HG02981 (cell line): ENCODE measurements around the gene SPTBN5.
A peak's percentile ranks its signal among the peaks of the same experiment; 100 is the strongest.

Source experiments
- ATAC-seq: cut with Tn5 transposase; IDR thresholded peaks from one replicate; pipeline ENCODE4 v1.9.1; 2021; ENCODE audit warnings: mild to moderate bottlenecking, moderate library complexity; ENCODE audit not compliant: unreplicated experiment

SPTBN5 gene

GRCh38 chr15:41893422-41894250 is at the start of gene SPTBN5:
SPTBN5 (minus strand) TSS chr15:41894053; CDS start chr15:41893497, 556 bp downstream.
- ATAC-seq: no peak

GRCh38 chr15:41942886-41943285 is 49.0 kb upstream of the SPTBN5 start:
- no peak for ATAC-seq

- no peak for ATAC-seq
Measured at GRCh38 chr15:41941644-41942415, 48.0 kb upstream of the SPTBN5 start.

DNA sequence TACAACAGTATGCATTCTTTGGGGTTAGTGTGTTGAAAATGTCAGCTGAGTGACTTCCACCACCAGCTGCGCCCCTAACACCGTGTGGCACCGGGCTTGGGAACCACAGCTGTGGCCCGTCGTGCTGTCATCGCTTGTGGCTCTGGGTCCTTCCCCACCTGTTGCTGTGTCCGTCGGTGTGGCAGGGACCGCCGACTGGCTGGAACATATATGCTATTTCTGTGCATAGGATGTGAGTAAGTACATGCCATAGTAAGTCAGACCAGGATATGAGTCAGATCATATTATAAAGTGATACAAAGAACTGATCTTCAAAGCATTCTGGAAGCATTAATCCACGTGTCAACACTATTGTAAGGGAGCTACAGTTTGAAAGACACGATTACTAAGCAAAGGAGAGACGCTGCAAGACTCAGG is 46.6 kb upstream of the SPTBN5 start:
- no peak for ATAC-seq

- no peak for ATAC-seq
Measured at GRCh38 chr15:41939986-41940385, 46.1 kb upstream of the SPTBN5 start.

DNA sequence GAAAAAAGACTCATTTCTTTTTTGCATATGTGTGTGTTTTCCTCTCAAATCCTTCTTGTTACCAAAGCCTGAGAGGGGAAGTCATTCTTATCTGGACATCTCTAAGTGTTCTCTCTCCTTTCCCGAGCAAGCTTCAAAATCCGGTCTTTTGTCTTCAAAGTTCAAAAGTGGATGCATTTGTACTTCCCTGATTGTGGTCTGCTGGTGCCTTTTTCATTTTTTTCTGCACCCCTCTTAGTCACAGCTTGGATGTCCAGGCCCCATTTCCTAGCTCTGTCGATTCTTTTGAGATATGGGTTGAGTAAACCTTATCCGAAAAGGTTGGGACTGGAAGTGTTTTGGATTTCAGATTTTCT is 43.7 kb upstream of the SPTBN5 start:
- no peak for ATAC-seq

DNA sequence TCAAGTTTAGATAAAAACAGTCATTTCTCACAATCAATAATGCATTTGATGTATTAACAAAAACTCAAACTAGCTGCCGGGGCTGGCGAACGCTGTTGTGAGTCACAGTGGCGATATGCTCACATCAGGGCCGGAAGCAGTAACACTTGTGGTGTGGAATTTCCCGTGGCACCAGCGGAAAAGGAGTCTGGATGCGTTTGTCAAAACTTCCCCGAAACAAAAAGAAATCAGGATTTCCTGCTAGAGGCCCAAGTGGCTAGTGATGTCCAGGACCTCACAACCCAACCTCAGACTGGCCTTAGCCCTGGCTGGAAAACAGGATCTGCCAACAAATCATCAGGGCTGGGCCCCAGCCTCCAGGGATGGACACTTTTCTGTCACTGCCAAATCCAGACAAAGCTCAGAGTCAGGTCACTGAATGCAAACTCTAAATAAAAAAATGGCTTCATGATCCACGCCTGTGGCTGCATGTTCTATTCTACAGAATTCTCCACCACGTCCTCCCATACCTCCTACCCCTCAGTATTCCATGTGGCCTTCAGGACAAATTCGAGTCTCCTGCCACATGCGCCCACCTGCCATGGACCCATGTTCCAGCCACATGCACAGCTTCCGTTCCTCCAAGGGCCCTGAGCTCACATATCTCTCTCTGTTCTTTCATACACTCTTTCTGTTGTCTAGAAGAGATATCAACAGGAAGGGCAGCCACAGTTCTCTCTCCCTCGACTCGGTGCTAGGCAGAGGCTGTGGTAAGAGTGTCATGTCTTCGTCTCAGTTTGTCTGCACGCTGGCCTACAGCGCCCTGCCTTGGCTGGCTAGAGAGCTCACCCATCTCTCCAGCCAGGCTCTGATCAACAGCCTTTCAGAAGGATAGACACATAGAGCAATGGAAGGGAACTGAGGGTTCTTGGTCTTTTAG is 43.1 kb upstream of the SPTBN5 start:
- ATAC-seq: no peak

DNA sequence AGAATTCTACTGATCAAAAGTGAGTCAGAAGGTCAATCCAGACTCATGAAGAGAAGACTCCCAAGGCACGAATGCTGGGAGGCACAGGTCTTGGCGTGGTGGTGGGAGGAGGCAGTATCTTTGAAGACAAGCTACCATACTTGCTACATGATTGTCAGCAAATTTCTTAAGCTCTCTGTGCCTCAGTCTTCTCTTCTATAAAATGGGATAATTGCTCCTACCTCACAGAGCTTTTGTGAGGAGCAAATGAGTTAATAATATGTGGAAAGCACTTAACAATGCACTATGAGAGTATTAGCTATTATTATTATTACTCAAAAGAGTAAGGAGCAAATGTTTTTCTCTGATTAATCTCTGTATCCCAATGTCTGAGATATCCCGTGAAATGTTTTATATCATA is 42.3 kb upstream of the SPTBN5 start:
- ATAC-seq: no peak

- ATAC-seq: no peak
Measured at GRCh38 chr15:41935566-41936020, 41.7 kb upstream of the SPTBN5 start.

GRCh38 chr15:41934843-41935242 is 41.0 kb upstream of the SPTBN5 start:
- no peak for ATAC-seq

- no peak for ATAC-seq
Measured at GRCh38 chr15:41933771-41934170, 39.9 kb upstream of the SPTBN5 start.

GRCh38 chr15:41933326-41933725 is 39.5 kb upstream of the SPTBN5 start:
- no peak for ATAC-seq

GRCh38 chr15:41932511-41933289 is 38.8 kb upstream of the SPTBN5 start:
- no peak for ATAC-seq

- ATAC-seq: no peak
Measured at GRCh38 chr15:41932101-41932500, 38.2 kb upstream of the SPTBN5 start.

DNA sequence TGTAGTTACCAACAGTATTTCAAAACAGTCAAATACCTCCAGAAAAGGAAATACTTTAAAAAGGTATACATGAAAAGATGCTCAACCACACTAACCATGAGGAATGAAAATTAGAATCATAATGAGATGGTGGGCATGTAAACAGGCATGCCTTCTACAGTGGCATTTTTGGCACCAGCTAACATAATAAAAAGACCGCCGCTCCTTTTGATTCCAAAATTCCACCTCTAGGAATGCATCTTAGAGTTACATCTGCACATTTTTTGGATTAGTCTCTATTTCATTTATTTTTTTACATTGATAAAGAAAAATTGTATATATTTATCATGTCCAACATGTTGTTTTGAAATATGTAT is 37.0 kb upstream of the SPTBN5 start:
- no peak for ATAC-seq

DNA sequence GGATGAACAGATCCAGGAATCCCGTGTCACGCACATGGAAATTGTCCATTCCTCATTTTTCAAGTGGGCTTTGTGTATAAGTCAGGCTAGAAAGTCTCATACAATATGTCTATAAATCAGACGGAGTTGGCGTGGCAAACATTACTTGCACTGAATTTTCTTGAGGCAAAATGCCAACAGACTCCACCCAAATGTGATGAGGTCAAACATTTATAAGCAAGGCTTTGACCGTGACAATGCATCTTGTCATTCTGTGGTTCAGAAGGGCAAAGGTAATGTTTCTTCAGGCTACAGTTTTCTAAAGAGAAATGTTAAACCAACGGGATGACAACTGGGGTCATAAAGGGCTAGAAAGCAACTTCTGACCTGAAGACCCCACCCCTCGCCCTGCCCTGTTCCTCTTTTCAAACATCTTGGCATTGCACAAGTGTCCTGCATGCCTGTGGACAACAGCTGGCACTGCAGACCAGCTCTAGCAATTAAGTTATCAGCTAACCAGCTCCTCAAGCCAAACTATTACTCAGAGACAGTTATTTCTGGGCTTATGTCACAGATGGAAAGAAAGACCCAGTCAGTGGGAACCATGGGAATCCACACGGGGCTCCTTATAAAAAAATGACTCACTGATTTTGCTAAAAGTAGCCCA is 36.5 kb upstream of the SPTBN5 start:
- ATAC-seq: no peak

GRCh38 chr15:41928637-41929620 is 35.1 kb upstream of the SPTBN5 start:
- peak; percentile 73 for ATAC-seq

DNA sequence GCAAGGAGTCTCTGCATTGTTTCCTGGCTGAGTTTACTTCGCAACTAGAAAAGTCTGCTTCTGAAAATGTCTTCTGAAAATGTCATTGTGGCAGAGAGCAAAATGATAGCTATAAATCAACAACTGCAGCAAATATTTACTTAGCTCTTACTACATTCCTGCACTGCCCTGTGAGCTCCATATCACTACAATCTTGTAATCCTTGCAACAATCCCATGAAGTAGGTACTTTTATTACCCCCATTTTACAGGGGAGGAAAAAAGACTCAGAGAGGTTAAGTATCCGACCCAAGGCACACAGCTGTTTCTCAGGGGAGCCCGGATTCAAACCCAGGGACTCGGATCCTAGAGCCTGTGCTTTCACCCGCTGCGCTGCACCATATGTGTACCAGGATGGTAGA is 34.2 kb upstream of the SPTBN5 start:
- ATAC-seq: no peak

DNA sequence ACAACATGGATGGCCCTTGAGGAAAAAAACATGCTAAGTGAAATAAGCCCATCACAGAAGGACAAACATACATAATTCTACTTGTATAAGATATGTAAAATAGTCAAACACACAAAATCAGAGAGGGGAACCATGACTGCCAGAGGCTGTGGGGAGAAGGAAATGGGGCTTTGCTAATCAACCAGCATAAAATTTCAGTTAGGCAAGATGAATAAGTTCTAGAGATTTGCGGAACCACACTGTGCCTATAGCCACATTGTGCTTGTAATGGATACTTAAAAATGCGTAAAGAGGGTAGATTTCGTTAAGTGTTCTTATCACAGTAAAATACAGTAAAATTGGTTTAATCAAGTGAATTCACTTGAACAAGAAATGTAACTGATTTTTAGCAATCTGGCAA is 33.7 kb upstream of the SPTBN5 start:
- ATAC-seq: no peak
